ENCODE results near the gene FSTL1.

GRCh38 chr3:120418866-120419490 is 31.8 kb downstream of the FSTL1 start:
- TF ChIP-seq CTCF (IDR thresholded peaks at IDR 0.05) (peak in 2 of 4 experiments; percentile 16 to 45), POLR2A (IDR thresholded peaks at IDR 0.05) (no peak)

All from uterus (tissue), 2 donors.